Embryonic facial prominence (tissue), 1 donor: ENCODE data around the gene PHACTR3.

Experiments used
- DNase-seq: peaks from one replicate; pipeline ENCODE4 v3.0.0-alpha.2; 2016; ENCODE audit errors: extremely low spot score

The PHACTR3 gene

GRCh38 chr20:59790346-59790745 is 186.0 kb downstream of the PHACTR3 start:
- DNase-seq, result no peak

GRCh38 chr20:59792300-59792699 is 188.0 kb downstream of the PHACTR3 start:
- no peak for DNase-seq

- no peak for DNase-seq
These were observed 190.2 kb downstream of the PHACTR3 start for GRCh38 chr20:59794555-59794954.

- no peak for DNase-seq
These were observed 196.0 kb downstream of the PHACTR3 start for GRCh38 chr20:59800309-59800708.

- no peak for DNase-seq
These were observed 197.7 kb downstream of the PHACTR3 start for GRCh38 chr20:59802018-59802417.

- DNase-seq, result no peak
These were observed 198.3 kb downstream of the PHACTR3 start for GRCh38 chr20:59802471-59803221.

GRCh38 chr20:59804347-59804746 is 200.0 kb downstream of the PHACTR3 start:
- no peak for DNase-seq

- no peak for DNase-seq
These were observed 200.7 kb downstream of the PHACTR3 start for GRCh38 chr20:59804871-59805665.

GRCh38 chr20:59805786-59806577 is 201.6 kb downstream of the PHACTR3 start:
- DNase-seq, result no peak

GRCh38 chr20:59806578-59806975 is 202.2 kb downstream of the PHACTR3 start:
- no peak for DNase-seq

GRCh38 chr20:59807909-59808728 is 203.8 kb downstream of the PHACTR3 start:
- DNase-seq, result no peak

- DNase-seq, result no peak
These were observed 204.5 kb downstream of the PHACTR3 start for GRCh38 chr20:59808729-59809381.

GRCh38 chr20:59809630-59810448 is 205.5 kb downstream of the PHACTR3 start:
- no peak for DNase-seq

- no peak for DNase-seq
These were observed 206.3 kb downstream of the PHACTR3 start for GRCh38 chr20:59810449-59811187.

GRCh38 chr20:59811681-59812171 is 207.4 kb downstream of the PHACTR3 start:
- DNase-seq, result no peak

GRCh38 chr20:59812286-59813125 is 208.2 kb downstream of the PHACTR3 start:
- DNase-seq, result no peak

GRCh38 chr20:59813126-59813947 is 209.0 kb downstream of the PHACTR3 start:
- no peak for DNase-seq
